ENCODE data around the gene CD27. TPM values are rescaled to one million over a fixed set of nuclear protein-coding genes. Genes with fewer than 3 reads are reported as not detected.

The CD27 gene
- total and polyA plus RNA-seq, 2 of the 13 experiments (the other 11 are each of a cell fraction or from before 2014, with no cell fraction given) = 0.12 TPM; not detected in 1

GRCh38 chr12:6470375-6471163 is 25.8 kb downstream of the CD27 start, which contains the start of gene VAMP1 (continued):
- TF ChIP-seq SP5 (CRISPR knock-in tag; IDR thresholded peaks at IDR 0.05; ENCODE audit: borderline replicate concordance, low read depth) (peak; percentile 27; the same call in 1 of the 2 replicates), MBD4 (IDR thresholded peaks at IDR 0.05; ENCODE audit: borderline replicate concordance, low read length) (no peak), HMGXB3 (CRISPR knock-in tag; IDR thresholded peaks at IDR 0.05; ENCODE audit: borderline replicate concordance) (peak; percentile 85; the same call in 1 of the 2 replicates), ELF3 (CRISPR knock-in tag; IDR thresholded peaks at IDR 0.05) (peak; percentile 66), ZNF234 (CRISPR knock-in tag; conservative IDR thresholded peaks at IDR 0.05) (no peak), ZNF224 (CRISPR knock-in tag; IDR thresholded peaks at IDR 0.05) (no peak), NFRKB (IDR thresholded peaks at IDR 0.05) (no peak), ZBTB7B (CRISPR knock-in tag; IDR thresholded peaks at IDR 0.05) (peak; percentile 43), SALL2 (CRISPR knock-in tag; IDR thresholded peaks at IDR 0.05) (peak; percentile 68; the same call in 1 of the 2 replicates), CHCHD3 (CRISPR knock-in tag; IDR thresholded peaks at IDR 0.05) (no peak), SPEN (CRISPR knock-in tag; IDR thresholded peaks at IDR 0.05; ENCODE audit: low read depth) (peak; percentile 67; the same call in 1 of the 2 replicates), SALL1 (CRISPR knock-in tag; IDR thresholded peaks at IDR 0.05) (peak; percentile 80), ZFP1 (CRISPR knock-in tag; IDR thresholded peaks at IDR 0.05) (no peak), ZNF800 (CRISPR knock-in tag; IDR thresholded peaks at IDR 0.05) (peak; percentile 25; the same call in 1 of the 2 replicates), MIXL1 (CRISPR knock-in tag; IDR thresholded peaks at IDR 0.05) (peak; percentile 54), SCMH1 (CRISPR knock-in tag; IDR thresholded peaks at IDR 0.05; ENCODE audit: borderline replicate concordance) (no peak), ZNF274 (CRISPR knock-in tag; IDR thresholded peaks at IDR 0.05) (peak; percentile 40; the same call in 1 of the 2 replicates)
- TF ChIP-seq, protein P1, sequence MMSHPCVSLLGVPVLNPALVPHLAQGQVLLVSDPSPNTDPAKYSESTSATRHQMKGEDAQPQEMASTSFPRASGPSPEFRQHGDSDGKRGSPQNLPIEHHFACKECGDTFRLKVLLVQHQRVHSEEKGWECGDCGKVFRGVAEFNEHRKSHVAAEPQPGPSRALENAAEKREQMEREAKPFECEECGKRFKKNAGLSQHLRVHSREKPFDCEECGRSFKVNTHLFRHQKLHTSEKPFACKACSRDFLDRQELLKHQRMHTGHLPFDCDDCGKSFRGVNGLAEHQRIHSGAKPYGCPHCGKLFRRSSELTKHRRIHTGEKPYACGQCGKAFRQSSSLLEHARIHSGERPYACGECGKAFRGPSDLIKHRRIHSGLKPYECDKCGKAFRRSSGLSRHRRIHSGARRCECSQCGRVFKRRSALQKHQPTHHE (CRISPR knock-in tag; IDR thresholded peaks at IDR 0.05; ENCODE audit: borderline replicate concordance) = peak; percentile 95
- TF ChIP-seq, protein P2, sequence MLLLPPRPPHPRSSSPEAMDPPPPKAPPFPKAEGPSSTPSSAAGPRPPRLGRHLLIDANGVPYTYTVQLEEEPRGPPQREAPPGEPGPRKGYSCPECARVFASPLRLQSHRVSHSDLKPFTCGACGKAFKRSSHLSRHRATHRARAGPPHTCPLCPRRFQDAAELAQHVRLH (CRISPR knock-in tag; IDR thresholded peaks at IDR 0.05; ENCODE audit: borderline replicate concordance, low read depth) = peak; percentile 93
- TF ChIP-seq, protein P3, sequence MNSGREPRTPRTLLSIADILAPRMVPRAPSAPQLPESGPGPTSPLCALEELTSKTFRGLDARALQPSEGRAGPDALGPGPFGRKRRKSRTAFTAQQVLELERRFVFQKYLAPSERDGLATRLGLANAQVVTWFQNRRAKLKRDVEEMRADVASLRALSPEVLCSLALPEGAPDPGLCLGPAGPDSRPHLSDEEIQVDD (CRISPR knock-in tag; IDR thresholded peaks at IDR 0.05; ENCODE audit: borderline replicate concordance) = no peak
- TF ChIP-seq, protein P4, sequence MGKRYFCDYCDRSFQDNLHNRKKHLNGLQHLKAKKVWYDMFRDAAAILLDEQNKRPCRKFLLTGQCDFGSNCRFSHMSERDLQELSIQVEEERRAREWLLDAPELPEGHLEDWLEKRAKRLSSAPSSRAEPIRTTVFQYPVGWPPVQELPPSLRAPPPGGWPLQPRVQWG (CRISPR knock-in tag; IDR thresholded peaks at IDR 0.05; ENCODE audit: borderline replicate concordance, low read depth) = no peak
